DMS153 (cell line): ENCODE data around the gene TFAP2E.

Experiments
- DNase-seq: peaks from one replicate; lab custom pipeline; 2025; lab: John Stamatoyannopoulos, UW

Gene TFAP2E

DNA sequence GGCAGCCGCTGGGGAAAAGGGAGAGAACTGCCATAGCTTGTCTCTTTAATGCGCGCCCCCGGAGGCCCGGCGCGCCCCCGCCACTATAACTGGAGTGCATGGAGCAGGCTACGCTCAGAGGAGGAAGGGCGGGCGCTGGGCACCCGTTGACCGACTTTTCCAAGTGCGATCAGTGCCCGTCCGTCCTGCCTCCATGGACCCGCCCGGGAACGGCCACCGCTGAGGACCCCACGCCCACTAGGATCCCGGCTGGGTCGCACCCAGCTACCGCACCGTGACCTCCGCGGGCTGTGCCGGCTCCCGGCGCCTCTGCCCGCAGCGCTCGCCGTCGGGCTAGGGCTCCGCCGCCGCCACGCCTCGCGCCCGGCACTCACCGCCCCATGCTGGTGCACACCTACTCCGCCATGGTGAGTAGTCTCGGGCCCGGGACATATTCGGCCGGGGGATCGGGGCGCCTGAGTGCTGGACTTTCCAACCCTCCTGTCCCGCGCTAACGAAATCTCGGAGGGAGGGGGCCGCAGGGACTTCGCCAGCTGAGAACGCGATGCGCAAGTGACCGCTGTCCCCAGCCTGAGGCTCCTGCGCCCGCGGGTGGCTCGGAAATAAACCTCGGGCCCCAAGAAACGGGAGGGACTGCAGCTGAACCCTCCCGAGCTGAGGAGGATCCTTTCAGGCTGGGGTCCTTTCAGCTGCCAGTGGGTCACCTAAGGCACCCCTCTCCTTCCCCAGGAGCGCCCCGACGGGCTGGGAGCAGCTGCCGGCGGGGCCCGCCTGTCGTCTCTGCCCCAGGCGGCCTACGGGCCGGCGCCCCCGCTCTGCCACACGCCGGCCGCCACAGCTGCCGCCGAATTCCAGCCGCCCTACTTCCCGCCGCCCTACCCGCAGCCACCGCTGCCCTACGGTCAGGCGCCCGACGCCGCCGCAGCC is at the start of gene TFAP2E:
Gene TFAP2E, plus strand, starts transcription at position 117 of the 927 bp plus-strand sequence. Its CDS starts 264 bp downstream, at position 381.
- DNase-seq = no peak

DNA sequence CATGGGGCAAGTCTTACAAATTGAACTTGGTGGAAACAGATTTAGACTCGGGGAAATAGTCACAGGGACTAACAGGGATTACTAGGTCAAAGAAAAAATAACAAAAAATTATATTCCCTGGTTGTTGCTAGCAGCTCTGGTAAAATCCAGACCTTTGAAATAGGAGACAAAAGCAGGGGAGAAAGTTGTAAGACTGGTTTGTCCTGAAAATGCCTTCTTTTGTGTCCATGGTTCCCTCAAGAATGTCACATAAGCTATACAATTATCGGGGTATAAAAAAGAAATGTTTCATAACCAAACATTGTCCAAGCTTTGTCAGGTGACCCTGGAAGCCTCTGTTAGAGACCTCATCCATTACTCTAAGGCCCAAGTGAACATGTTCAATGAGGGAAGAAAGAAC is 49.0 kb upstream of the TFAP2E start:
- DNase-seq = peak; percentile 17

DNA sequence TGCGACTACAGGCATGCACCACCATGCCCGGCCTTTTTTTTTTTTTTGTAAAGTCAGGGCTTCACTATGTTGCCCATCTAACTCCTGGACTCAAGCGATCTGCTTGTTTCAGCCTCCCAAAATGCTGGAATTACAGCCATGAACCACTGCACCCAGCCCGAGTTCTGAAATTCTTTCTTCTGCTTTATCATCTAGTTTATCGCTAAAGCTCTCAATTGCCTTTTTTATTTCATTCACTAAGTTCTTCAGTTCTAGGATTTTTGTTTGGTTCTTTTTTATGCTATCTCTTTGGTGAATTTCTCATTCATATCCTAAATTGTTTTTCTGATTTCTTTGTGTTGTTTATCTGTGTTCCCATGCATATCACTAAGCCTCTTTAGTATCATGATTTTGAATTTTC is 42.9 kb upstream of the TFAP2E start:
- no peak for DNase-seq

DNA sequence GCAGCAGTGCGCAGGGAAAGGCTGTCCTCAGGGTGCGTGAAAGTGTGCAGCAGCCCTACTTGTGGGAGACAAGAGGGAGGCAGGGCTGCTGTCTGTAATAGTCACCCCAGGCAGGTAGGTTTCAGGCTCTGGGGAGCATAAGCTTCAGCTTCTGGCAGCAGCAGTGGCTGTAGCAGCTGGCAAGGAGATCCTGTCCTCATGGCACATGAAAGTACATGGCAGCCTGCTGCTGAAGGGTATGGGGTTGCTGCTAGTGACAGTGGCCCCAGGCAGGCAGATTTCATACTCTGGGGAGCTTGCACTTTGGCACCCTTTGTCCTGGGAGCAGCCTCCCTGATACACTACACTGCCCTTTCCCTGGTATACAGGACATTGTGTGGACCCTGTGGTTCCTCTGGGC is 42.2 kb upstream of the TFAP2E start:
- no peak for DNase-seq

DNA sequence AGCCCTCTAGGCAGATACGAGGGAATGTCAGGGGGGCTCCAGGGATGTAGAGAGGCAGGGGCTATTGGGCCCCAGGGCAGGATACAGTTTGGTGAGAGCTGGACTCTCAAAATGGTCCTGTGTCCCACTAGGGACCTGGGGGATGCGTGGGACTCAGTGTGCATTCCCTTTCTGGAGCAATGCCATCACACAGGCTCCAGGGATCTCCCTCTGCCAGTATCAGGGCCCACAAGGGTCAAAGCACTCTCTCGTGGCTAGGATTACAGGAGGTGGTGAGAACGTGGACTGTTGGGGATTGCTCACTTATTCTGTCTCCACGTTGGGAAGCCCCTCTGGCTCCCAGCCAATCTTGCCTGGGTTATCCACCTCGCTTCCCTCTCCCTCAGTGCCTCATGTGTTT is 41.7 kb upstream of the TFAP2E start:
- DNase-seq = no peak

DNA sequence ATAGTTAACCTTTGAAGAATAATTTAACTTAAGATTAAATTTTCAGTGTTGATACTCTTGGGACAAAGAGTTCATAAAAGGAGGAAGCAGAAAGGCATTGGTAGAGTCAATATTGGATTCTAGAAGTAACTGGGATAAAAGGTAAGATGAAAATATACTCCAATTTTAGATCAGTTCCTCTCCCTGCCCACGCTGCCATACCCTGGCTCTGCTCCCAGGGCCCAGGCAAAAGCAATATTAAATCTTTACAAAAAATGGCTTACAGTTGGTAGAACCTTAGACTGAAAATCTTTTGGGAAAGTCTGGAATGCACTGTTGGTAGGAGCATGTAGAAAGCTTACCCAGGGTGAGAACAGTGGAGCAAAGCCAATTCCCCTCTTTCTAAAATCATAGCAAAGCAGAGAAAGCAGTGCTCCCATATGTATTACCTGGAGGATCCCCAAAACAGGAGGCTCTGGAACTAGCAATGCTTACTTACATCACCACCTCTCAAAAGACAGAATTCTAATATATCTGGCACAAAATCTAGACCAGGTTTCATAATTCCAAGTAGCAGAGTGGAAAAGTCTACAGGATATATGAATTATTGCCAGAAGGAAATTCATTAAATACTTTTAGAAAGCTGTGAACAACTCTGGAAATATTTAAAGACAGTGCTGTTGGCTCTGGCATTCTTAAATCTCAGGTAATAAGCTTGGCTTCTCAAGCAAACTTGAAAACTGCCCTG is 40.5 kb upstream of the TFAP2E start:
- no peak for DNase-seq

DNA sequence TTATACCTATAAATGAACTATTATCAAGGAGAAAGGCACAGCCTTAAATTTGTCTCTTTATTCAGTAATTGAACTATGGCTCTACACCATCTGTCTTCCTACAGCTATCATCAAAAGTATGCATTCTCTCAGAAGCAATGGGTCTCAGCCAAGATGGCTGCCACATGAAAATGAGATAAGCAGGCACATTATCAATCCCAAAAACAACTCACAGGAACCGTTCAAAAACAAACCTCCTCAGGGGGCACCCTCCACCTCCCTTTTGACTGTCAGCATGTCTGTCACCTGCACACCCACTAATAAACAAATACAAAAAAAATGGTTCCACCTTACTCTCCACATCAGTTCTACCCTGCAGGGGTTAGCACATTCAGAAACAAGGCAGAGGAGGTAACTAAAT is 39.5 kb upstream of the TFAP2E start:
- no peak for DNase-seq

DNA sequence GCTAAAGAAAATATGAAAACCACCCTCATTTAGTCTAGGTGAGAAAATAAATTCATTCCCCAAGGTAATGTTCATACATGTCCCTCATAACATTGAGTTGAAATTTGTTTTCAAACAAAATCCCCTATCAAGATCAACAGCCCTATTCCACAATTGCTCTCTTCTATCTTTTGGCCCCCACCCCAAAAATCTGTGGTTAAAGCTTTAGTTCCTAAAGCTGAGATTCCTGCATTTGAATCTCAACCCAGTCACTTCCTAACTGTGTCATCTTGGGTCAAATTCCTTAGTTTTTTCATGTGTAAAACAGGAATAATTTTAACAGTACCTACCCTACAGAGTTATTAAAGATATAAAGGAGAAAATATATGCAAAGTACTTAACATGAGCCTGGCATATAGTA is 37.9 kb upstream of the TFAP2E start:
- no peak for DNase-seq

DNA sequence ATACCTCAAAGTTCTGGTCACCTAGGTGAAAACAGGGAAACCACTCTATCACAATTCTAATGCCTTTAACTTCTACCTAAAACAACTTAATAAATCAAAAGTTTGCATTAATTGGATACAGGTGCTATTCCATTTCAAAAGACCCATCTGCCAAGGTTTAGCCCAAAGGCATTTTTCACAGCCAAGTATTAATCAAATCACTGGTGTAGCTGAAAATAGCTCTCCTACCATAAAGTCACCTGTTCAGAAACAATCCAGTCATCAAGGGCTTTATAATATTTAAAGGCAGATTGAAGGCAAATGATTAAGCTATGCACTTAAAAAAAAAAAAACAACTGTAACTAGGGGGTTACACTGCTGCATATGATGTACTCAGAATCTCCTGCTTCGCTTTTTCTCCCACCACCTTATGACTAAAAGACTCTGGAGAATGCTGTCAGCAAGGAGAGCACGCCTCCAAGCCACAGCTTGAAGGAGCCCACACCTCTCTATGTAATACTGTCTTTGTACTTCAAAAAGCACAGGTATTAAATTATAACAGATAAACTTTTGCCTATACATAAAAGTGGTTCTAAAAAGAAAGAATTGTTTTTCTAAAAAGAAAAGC is 36.5 kb upstream of the TFAP2E start:
- no peak for DNase-seq

DNA sequence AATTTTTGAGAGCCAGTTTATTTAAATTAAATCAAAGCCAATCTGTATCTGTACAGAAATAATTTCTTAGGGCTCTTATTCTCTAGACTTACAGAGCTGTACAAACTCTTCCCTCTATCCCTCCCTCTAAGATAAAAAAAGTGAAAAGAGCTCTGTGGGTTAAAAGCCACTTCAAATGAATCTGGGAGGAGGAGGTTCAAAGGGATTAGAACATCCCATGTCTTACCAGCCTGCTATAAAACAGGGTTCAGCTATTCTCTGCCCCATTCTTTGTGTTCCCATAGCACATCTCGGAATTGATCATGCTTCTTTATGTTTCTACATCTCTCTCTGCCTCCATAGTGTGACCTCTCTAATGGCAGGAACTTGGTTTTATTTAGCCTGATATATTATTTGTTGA is 35.3 kb upstream of the TFAP2E start:
- DNase-seq = no peak

DNA sequence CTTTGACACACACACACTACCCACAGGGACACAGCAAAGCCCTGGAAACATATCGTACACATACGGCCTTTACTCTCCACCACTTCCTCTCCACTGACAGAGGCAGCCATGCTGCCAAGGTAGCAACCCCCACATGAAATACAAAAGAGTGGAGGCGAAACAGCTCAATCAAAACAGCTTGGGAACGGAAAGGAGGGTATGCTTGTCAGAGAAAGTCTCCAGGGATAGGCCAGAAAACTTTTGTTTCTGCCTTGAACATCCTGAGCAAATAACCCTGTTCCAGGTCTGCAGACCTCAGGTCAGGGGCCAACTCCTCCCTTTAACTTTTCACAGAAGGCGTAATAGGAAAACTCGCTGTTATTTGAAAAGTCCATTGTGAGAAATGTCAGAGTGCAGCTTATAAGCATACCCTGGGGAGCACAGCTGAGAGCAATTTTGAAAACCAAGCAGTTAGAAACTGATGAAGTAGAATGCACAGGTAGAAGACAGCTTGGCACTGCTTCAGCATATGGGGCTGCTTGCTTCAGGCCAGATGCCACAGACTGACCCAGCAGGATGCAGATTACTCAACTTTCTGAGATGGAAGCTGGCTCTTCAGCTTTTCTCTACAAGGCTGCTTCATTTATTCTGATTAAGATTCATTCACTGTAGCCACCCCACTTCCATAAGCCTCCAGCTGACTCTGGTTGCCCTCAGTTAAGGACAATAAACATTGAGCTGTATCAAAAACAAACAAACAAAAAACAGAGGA is 33.9 kb upstream of the TFAP2E start:
- peak; percentile 61 for DNase-seq

DNA sequence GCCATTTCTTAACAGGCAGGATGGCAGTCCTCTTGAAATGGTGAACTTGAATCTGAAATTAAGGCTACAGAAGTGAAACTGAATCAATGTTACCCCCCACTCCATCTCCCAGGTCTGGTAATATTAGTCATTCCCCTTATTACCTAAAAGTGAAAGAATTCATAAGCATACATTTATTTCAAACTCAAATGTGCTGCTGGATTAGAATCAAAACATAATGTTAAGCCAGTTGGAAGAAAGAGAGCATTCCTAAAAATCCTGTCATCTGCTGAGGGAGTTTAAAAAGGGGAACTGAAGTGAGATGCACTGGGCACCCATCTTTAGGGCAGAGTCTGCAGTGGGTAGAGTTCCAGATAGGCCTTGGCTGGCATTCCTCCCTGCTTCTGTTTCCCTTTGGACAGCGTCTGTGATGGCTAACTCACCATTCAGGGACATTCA is 33.3 kb upstream of the TFAP2E start:
- no peak for DNase-seq

DNA sequence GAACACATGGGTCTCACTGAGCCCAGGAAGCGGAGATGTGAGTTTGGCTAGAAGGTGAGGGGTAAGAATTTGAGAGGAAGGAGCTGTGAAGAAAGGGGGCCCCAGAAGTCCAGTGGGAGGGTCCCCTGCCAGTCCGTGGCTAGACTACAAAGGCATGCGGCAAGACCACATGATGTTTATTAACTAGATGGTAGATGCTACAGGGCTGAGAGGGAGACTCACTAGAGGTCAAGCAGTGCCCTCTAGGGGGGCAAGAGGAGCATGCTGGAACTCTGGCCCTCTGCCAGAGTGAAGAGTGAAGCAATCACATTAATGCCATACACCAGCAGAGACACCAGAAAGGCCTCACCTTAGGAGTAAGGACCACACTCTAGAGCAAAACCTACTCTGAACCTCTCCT is 28.1 kb upstream of the TFAP2E start:
- DNase-seq = peak; percentile 78

DNA sequence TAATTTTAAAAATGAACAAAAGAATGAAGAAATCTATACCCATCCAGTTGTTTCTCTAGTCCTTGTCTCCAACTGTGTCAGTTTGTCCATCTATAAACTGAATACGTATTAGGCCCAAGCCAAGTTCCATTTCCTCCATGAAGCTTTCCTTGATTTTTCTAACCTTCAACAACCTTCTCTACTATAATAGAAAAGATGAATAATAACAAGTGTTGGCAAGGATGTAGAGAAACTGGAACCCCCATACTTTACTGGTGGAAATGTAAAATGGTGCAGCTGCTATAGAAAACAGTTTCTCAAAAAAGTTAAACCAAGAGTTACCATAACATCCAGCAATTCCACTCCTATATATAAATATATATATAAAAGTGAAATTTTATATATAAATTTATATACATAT is 26.5 kb upstream of the TFAP2E start:
- no peak for DNase-seq

DNA sequence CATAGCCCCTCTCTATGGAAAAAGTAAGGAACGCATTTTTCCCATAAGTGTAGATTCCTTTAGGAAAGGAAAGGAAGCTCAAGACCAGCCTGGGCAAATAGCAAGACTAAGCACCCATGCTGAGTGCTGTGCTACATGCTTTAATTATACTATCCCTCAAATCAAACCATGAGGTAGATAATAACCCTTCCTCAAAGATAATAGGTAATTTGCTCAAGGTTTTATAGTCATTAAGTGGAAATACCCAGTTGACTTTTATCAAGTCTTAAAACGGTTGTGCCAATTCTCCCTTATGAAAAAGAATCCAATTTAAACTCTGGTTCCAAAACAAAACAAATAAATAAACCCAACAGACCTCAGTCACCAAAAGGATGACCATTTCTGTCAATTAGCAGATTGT is 19.3 kb upstream of the TFAP2E start:
- DNase-seq = no peak

DNA sequence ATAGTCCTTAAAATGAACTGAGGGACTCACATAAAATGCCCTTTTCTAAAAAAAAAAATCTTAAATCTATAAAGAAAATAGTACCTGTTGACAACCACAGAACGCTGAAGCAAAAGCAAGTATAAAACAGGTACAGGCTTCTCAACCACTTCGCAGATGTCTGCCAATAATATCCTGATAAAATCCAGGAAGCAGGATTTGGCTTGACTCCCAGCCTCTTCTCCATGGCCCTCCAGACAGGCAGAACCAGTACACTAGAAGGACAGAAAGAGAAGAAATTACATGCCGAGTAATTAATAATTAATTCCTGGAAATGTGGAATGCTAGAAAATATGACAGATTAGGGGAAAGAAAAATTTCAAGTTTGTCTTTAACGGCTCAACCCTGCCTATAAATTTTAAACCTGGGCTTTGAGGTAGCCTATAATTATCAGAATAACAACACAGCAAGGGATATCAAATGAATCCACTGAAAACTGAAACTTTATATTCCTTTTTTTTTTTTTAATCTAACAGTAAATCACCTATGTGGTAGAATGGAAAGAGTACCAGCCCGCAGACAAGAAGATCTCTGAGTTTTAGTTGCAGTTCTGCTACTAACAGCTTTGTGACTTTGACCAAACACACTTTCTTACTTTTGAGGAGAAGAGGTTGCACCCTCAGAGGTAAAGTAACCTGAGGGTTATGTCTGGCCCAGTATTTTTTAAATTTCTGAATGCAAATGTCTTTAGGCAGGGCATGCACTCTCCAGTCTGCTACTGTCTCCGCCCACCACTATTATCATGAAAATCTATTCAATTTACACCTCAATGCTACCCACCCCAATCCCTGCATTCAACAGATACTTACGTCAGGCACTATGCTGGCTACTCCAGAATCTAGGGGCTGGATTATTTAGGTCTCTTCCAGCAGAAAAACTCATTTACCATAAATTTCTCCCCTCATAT is 18.6 kb upstream of the TFAP2E start:
- DNase-seq = peak; percentile 62

DNA sequence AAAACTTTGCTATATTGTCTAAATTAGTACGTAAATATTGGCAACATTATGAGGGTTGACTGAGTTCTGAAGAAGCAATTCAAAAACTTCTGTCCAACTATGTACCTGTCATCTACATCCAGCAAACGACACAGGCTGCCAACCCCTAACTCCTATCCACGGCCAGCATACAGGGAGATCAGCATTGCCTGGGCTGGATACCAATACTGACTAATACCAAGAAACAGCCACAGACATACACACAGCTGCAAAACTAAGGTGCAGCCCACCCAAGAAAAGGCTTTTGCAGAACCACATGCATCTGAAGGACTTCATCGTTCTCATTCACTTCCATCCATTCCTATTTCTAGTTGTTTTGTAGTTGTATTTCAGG is 17.9 kb upstream of the TFAP2E start:
- DNase-seq = no peak

DNA sequence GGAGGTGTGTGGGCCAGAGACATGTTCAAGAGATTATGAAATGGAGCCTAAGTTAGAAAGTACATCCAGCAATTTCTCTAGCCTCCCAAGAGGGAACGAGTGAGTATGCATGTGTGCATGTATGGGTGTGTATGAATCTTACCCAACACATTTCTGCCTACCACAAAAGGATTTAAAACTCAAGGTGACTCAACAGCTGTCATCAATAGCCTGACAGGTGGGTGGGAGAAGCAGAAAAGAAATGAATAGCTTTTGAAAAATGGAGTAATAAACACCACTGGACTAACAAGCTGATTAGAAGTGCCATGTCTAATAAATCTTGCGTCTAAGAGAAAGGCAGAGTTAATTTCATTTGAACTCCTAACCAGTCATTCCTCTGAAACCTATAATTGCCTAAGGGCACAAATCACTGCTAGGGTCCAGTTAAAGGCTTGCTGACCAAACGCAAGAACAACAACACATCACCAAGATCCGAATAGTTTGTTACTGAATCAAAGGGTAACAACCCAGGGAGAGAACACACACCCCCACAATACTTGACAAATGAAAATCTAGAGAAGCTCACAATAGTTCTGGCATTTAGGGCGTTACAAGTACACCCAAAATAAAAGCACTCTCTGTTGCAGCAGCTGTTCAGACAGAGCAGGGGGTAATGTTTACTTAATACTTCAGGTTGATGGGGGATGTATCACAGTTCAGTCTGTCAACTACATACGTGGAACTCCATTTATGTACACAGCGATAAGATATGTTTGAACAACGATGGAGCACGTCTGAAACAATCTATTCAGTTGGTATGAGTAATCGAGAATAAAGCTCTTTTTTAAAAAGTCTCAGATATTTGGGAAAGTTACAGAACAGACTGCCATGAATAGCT is 17.3 kb upstream of the TFAP2E start:
- peak; percentile 98 for DNase-seq

DNA sequence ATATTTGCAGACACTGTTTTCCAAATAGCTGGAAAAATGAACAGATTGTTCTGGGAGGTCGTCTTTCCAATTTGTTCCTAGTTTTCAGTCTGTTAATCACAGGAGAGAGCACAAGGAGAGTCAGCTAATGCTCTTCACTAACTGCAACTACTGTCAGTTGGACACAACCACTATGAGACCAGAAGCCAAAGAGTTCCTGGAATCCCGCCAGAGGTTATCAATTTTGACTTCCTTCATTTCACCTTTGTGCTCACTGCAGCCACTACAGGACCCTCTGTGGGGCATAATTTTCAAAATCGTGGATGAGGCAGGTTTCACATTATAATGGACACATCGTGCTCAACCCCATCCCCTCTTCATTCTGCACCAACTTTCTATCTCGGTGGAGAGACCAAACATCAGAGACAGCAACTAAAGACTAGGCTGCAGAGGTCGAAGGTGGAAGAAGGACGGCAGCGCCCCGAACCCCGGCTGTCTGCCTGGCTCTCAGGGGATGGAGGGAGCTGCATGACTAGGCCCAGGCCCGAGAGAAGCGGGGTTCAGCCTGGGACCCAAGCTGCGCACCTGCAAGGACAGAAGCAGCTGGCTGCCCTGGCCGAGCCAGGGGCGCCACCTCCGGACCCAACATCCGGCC is 16.5 kb upstream of the TFAP2E start:
- DNase-seq = peak; percentile 61
